ENCODE data around the gene NOP9.

The NOP9 gene

GRCh38 chr14:24270537-24271133 lies 29.0 kb upstream of the NOP9 start:
- Histone ChIP-seq H3K27me3 (ENCODE audit: insufficient read depth, low read length, poor library complexity, severe bottlenecking) (no peaks in the 10 kb centered on the region), H3K4me3 (ENCODE audit: low read length, poor library complexity, severe bottlenecking) (peak overlapping the region; percentile 84), H3K9ac (ENCODE audit: low read depth, low read length, poor library complexity, severe bottlenecking) (peak overlapping the region; percentile 92), H3F3A (ENCODE audit: low read depth) (no peaks in the 10 kb centered on the region), H3K9me2 (replicated peaks; ENCODE audit: low read depth, low read length) (no peaks in the 10 kb centered on the region), H3K9me3 (ENCODE audit: insufficient read depth, low read depth, low read length) (no peaks in the 10 kb centered on the region), H3K4me1 (ENCODE audit: insufficient read depth, low read length, poor library complexity, severe bottlenecking) (peaks cover 14% of the 10 kb centered on the region), H3K36me3 (ENCODE audit: insufficient read depth, low read length) (no peaks in the 10 kb centered on the region), H3K79me2 (ENCODE audit: insufficient read depth, low read length) (peaks cover 14% of the 10 kb centered on the region; the same call in 1 of the 2 replicates), H2AFZ (ENCODE audit: low read length) (peak overlapping the region; percentile 89), H3K4me2 (ENCODE audit: low read depth, low read length, poor library complexity, severe bottlenecking) (peak overlapping the region; percentile 97), H4K20me1 (ENCODE audit: insufficient read depth, low read length, poor library complexity, severe bottlenecking) (no peaks in the 10 kb centered on the region)
- TF ChIP-seq CTCF (conservative IDR thresholded peaks at IDR 0.05; ENCODE audit: low read length): no peak
- no peak for TF ChIP-seq EZH2phosphoT487 (IDR thresholded peaks at IDR 0.05; ENCODE audit: borderline replicate concordance)

DNA sequence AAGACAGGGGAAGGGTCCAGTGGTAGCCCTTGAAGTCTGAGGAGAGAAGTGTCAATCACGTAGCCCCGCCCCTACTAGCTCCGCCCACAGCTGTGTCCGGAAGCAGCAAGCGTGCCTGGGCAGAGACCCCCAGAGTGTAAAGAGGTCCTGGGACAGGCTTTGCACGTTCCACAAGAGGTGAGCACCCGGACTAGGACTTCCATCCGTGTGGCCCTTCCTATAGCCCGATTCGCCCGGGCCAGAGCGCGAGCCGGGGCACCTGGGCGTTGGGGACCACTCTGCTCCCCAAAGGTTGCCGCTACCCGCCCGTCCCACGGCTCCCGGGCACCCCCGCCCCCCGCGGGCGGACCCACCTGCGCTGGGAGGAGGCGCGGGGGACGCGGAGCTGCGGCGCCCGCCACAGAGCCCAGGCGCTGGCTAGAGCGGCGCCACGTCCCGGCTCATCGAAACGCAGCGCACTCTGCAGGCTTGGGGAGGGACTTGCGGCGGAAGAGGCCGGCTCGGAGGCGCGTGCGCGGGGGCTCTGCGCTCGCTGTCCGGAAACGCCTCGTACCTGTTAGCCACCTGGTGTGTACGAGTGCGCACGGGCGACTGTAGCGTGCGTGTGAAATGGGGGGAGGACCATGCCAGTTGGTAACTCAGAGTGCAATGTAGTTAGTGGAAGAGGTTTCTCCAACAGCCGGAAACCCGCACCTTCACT lies 28.4 kb upstream of the NOP9 start, which contains the start of gene RABGGTA:
Gene RABGGTA (minus strand): TSS at position 464 of the 700 bp plus-strand sequence. CDS start 482 bp downstream, outside the sequence.
- Histone ChIP-seq H3K36me3 (ENCODE audit: insufficient read depth, low read length) (no peaks in the 10 kb centered on the region), H3K4me3 (ENCODE audit: low read length, poor library complexity, severe bottlenecking) (peak within 1 kb of the TSS; percentile 84), H3K79me2 (ENCODE audit: insufficient read depth, low read length) (peaks cover 14% of the 10 kb centered on the region; the same call in 1 of the 2 replicates), H3K4me2 (ENCODE audit: low read depth, low read length, poor library complexity, severe bottlenecking) (peak within 1 kb of the TSS; percentile 97), H3K9me3 (ENCODE audit: insufficient read depth, low read depth, low read length) (no peaks in the 10 kb centered on the region), H3K9me2 (replicated peaks; ENCODE audit: low read depth, low read length) (no peaks in the 10 kb centered on the region), H2AFZ (ENCODE audit: low read length) (peak within 1 kb of the TSS; percentile 89), H3K27me3 (ENCODE audit: insufficient read depth, low read length, poor library complexity, severe bottlenecking) (no peaks in the 10 kb centered on the region), H4K20me1 (ENCODE audit: insufficient read depth, low read length, poor library complexity, severe bottlenecking) (no peaks in the 10 kb centered on the region), H3K9ac (ENCODE audit: low read depth, low read length, poor library complexity, severe bottlenecking) (peak within 1 kb of the TSS; percentile 92), H3K4me1 (ENCODE audit: insufficient read depth, low read length, poor library complexity, severe bottlenecking) (peaks cover 14% of the 10 kb centered on the region), H3F3A (ENCODE audit: low read depth) (no peaks in the 10 kb centered on the region)
- TF ChIP-seq EZH2phosphoT487 (IDR thresholded peaks at IDR 0.05; ENCODE audit: borderline replicate concordance) (no peak), CTCF (conservative IDR thresholded peaks at IDR 0.05; ENCODE audit: low read length) (peak; percentile 71)

- Histone ChIP-seq H4K20me1 (ENCODE audit: insufficient read depth, low read length, poor library complexity, severe bottlenecking) (no peaks in the 10 kb centered on the region), H3K36me3 (ENCODE audit: insufficient read depth, low read length) (no peaks in the 10 kb centered on the region), H3K4me1 (ENCODE audit: insufficient read depth, low read length, poor library complexity, severe bottlenecking) (peaks cover 14% of the 10 kb centered on the region), H3K79me2 (ENCODE audit: insufficient read depth, low read length) (peaks cover 14% of the 10 kb centered on the region; the same call in 1 of the 2 replicates), H3K9ac (ENCODE audit: low read depth, low read length, poor library complexity, severe bottlenecking) (peak overlapping the region; percentile 92), H3K4me2 (ENCODE audit: low read depth, low read length, poor library complexity, severe bottlenecking) (peak overlapping the region; percentile 97), H3K9me2 (replicated peaks; ENCODE audit: low read depth, low read length) (no peaks in the 10 kb centered on the region), H3K27me3 (ENCODE audit: insufficient read depth, low read length, poor library complexity, severe bottlenecking) (no peaks in the 10 kb centered on the region), H3K4me3 (ENCODE audit: low read length, poor library complexity, severe bottlenecking) (peak overlapping the region; percentile 84), H3K9me3 (ENCODE audit: insufficient read depth, low read depth, low read length) (no peaks in the 10 kb centered on the region), H2AFZ (ENCODE audit: low read length) (peak overlapping the region; percentile 83), H3F3A (ENCODE audit: low read depth) (no peaks in the 10 kb centered on the region)
- TF ChIP-seq CTCF (conservative IDR thresholded peaks at IDR 0.05; ENCODE audit: low read length): no peak
- TF ChIP-seq EZH2phosphoT487 (IDR thresholded peaks at IDR 0.05; ENCODE audit: borderline replicate concordance): no peak
Measured at GRCh38 chr14:24271834-24272263, 27.8 kb upstream of the NOP9 start.
